Esophagus muscularis mucosa (tissue), 3 donors: ENCODE results near the gene LAD1.

Experiments
- CTCF ChIP-seq, 3 experiments: fragments of 200-600 bp in 2 of 3; fragments of 450-650 bp in 1 of 3; sonication (generic) in 2 of 3; IDR thresholded peaks; one replicate each; pipeline ENCODE4 v1.5.1; 2017 to 2019; ENCODE audit warnings: antibody characterized with exemption in 3 of 3, mild to moderate bottlenecking in 2 of 3, moderate library complexity in 1 of 3
- POLR2A ChIP-seq: fragments of 450-650 bp; IDR thresholded peaks from one replicate; pipeline ENCODE4 v1.6.1; 2017; ENCODE audit warnings: antibody characterized with exemption, moderate library complexity, mild to moderate bottlenecking, low read depth

- no peak for TF ChIP-seq CTCF (IDR thresholded peaks at IDR 0.05)
- no peak for TF ChIP-seq POLR2A
Measured at GRCh38 chr1:201359873-201360210, 39.3 kb downstream of the LAD1 start.
